ENCODE measurements around the gene PDE7B.
A peak's percentile ranks its signal among the peaks of the same experiment; 100 is the strongest.

The PDE7B gene

GRCh38 chr6:135993361-135993760 lies 141.9 kb downstream of the PDE7B start:
- no peak for DNase-seq

GRCh38 chr6:135994857-135995544 lies 143.5 kb downstream of the PDE7B start:
- DNase-seq = peak; percentile 76

- no peak for DNase-seq
These were observed 144.0 kb downstream of the PDE7B start for GRCh38 chr6:135995545-135995898.

- no peak for DNase-seq
These were observed 145.2 kb downstream of the PDE7B start for GRCh38 chr6:135996668-135997067.

- DNase-seq = no peak
These were observed 147.9 kb downstream of the PDE7B start for GRCh38 chr6:135999393-135999792.

- DNase-seq = no peak
These were observed 155.8 kb downstream of the PDE7B start for GRCh38 chr6:136007345-136007744.

- peak; percentile 23 for DNase-seq
These were observed 160.0 kb downstream of the PDE7B start for GRCh38 chr6:136011475-136011874.

- DNase-seq = peak; percentile 84
These were observed 160.8 kb downstream of the PDE7B start for GRCh38 chr6:136012198-136012887.

- peak; percentile 10 for DNase-seq
These were observed 161.4 kb downstream of the PDE7B start for GRCh38 chr6:136012943-136013342.

- DNase-seq = peak; percentile 99
These were observed 163.2 kb downstream of the PDE7B start for GRCh38 chr6:136014454-136015437.

GRCh38 chr6:136015531-136015930 lies 164.0 kb downstream of the PDE7B start:
- peak; percentile 37 for DNase-seq

GRCh38 chr6:136016228-136017225 lies 165.0 kb downstream of the PDE7B start:
- peak; percentile 61 for DNase-seq

- no peak for DNase-seq
These were observed 169.2 kb downstream of the PDE7B start for GRCh38 chr6:136020691-136021090.

GRCh38 chr6:136022224-136022874 lies 170.8 kb downstream of the PDE7B start:
- no peak for DNase-seq

GRCh38 chr6:136024711-136025110 lies 173.2 kb downstream of the PDE7B start:
- no peak for DNase-seq

- no peak for DNase-seq
These were observed 174.2 kb downstream of the PDE7B start for GRCh38 chr6:136025736-136026135.

- no peak for DNase-seq
These were observed 178.6 kb downstream of the PDE7B start for GRCh38 chr6:136030131-136030530.

- DNase-seq = peak; percentile 50
These were observed 180.5 kb downstream of the PDE7B start for GRCh38 chr6:136031982-136032381.

- no peak for DNase-seq
These were observed 181.9 kb downstream of the PDE7B start for GRCh38 chr6:136033416-136033815.

GRCh38 chr6:136034422-136034821 lies 182.9 kb downstream of the PDE7B start:
- DNase-seq = no peak

GRCh38 chr6:136035378-136036070 lies 184.0 kb downstream of the PDE7B start:
- DNase-seq = peak; percentile 36

All from EL (cell line).